Mesodermal cell (in vitro differentiated cells): ENCODE results near the gene PKP2.
A peak's percentile ranks its signal among the peaks of the same experiment; 100 is the strongest.

Source experiments
- H3K27ac ChIP-seq: 2 replicates; pipeline ENCODE4 v1.7.0; 2013; ENCODE audit warnings: mild to moderate bottlenecking, low read depth, low read length, moderate library complexity; ENCODE audit not compliant: severe bottlenecking
- H3K36me3 ChIP-seq: 2 replicates; pipeline ENCODE4 v1.7.1; 2013; ENCODE audit warnings: mild to moderate bottlenecking, low read length, moderate library complexity; ENCODE audit not compliant: control insufficient read depth, insufficient read depth
- H3K4me1 ChIP-seq: one replicate; pipeline ENCODE4 v1.7.1; 2013; ENCODE audit warnings: mild to moderate bottlenecking, low read length; ENCODE audit not compliant: insufficient read depth, control insufficient read depth, poor library complexity, severe bottlenecking
- H3K4me3 ChIP-seq: 2 replicates; pipeline ENCODE4 v1.7.0; 2013; ENCODE audit warnings: low read length, control low read depth, mild to moderate bottlenecking; ENCODE audit not compliant: insufficient read depth, poor library complexity, severe bottlenecking; ENCODE audit errors: extremely low read depth
- H3K9me3 ChIP-seq: 2 replicates; pipeline ENCODE4 v1.7.1; 2013; ENCODE audit warnings: mild to moderate bottlenecking, low read length, moderate library complexity; ENCODE audit not compliant: control insufficient read depth
- WGBS, 2 experiments: methylation state at CpG; one replicate each; pipeline ENCODE4 v1.1.5; 2013; ENCODE audit warnings: missing lambda C conversion rate in 2 of 2; ENCODE audit not compliant: insufficient coverage in 2 of 2; 5-methylcytosine and 5-hydroxymethylcytosine counted together

Gene PKP2

DNA sequence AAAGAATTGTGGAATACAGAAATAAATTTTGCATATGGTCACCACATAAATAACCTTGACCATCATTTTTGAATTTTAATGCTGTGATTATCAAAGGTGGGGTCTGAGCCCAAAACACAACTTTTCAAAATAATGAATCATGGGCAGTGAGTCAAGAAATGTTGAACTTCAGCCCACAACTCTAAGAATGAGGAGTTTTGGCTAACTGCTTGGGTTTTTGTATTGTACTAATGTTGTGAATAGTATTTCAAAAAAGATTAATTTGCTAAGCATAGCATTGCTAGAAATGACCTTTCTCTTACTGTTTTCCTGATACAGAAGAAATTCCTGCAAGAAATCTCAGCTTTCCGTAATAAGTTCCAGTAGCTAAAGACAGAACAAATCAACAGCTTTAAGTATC lies 116.5 kb downstream of the PKP2 start:
- Histone ChIP-seq H3K4me3 (no peak overlapping the region), H3K9me3 (no peaks in the 10 kb centered on the region), H3K27ac (no peak overlapping the region), H3K36me3 (no peaks in the 10 kb centered on the region), H3K4me1 (no peaks in the 10 kb centered on the region)
- 100% methylated on average over 1 of the region's 1 CpG for WGBS, 2 experiments

DNA sequence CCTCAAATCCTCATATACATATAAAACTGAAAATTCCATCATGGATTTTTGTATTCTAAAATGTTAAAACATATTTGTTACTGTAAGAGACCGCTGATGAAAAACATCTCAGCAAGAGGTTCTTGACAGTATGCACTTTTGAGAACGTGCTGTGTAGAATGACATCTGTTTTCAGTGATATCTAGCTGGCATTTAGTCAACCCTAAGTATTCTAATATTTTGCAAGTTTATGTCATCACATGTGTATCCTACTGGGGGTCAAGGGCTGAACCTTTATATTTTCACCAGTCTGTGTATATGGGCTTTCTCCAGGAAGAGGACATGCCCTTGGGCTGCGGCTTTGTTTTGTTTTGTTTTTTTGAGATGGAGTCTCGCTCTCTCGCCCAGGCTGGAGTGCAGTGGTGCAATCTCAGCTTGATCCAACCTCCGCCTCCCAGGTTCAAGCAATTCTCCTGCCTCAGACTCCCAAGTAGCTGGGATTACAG lies 118.8 kb downstream of the PKP2 start:
- no peaks in the 10 kb centered on the region for H3K9me3 ChIP-seq
- H3K4me3 ChIP-seq = no peak overlapping the region
- 80 to 96% methylated on average over 4 of the region's 6 CpGs for WGBS, 2 experiments
- no peaks in the 10 kb centered on the region for H3K36me3 ChIP-seq
- no peaks in the 10 kb centered on the region for H3K4me1 ChIP-seq
- H3K27ac ChIP-seq = no peak overlapping the region

DNA sequence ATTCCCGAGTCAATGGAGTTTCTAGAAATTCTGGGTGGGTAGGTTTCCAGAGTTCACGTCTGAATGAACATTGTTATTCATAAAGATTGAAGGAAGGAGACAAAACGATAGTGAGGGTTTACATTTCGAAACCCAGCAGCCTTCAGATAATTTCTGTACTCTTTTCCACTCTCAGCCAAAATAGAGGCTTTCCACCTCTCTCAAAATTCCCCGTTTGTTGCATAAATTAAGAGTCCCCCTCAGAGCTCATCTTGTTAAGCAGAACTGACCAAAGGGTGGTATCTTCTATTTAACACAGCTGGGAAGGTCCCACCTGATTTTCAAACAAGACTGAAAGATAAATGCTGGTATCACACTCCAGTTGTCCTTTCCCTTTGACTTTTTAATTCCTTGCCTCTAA lies 119.4 kb downstream of the PKP2 start:
- H3K27ac ChIP-seq = no peak overlapping the region
- H3K9me3 ChIP-seq = no peaks in the 10 kb centered on the region
- H3K4me3 ChIP-seq = no peak overlapping the region
- no peaks in the 10 kb centered on the region for H3K36me3 ChIP-seq
- 89 to 90% methylated on average over 4 of the region's 5 CpGs for WGBS, 2 experiments
- H3K4me1 ChIP-seq = no peaks in the 10 kb centered on the region

DNA sequence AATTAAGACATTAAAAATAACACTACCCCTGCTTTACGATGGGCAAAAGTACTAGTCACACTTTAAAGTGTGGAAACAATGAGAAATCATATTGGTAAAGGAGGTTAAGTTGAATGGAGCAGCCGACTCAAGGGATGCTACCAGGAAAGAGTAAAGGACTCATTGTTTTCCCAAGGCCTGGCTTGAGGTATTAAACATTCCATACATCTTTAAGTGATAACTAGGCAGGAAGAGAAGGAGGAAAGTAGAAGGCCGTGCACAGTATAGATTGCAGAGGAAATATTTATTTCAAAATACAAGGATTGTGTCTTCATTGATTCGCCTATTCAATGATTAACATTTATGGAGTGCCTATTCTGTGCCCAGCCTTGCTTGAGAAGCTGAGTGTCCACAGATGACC lies 120.3 kb downstream of the PKP2 start:
- Histone ChIP-seq H3K27ac (no peak overlapping the region), H3K9me3 (no peaks in the 10 kb centered on the region), H3K4me1 (no peaks in the 10 kb centered on the region), H3K4me3 (no peak overlapping the region), H3K36me3 (no peaks in the 10 kb centered on the region)
- 83% methylated on average over 1 of the region's 4 CpGs; no CpG with 5 or more reads in 1 of the 2 experiments for WGBS, 2 experiments

DNA sequence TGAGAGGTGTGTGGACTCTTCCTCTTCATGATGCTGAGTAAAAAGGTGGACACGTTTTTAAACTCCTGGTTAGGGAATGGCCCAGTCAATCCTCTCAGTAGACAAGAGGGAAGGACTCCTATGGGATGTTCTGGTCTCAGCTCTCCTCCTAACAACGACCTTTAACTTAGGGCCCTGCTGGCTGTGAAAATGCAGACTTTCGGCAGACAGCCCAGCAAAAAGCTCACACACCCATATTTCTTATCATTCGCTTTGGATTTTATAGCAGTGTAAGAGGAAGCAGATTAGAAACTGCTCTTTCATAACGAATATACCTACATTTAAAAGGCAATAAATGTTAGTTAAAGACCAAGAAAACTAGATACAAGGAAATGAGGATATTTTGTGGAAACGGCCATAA lies 122.9 kb downstream of the PKP2 start:
- WGBS, 2 experiments = 100% methylated on average over 1 of the region's 6 CpGs
- no peaks in the 10 kb centered on the region for H3K4me1 ChIP-seq
- H3K36me3 ChIP-seq = no peaks in the 10 kb centered on the region
- no peaks in the 10 kb centered on the region for H3K9me3 ChIP-seq
- no peak overlapping the region for H3K4me3 ChIP-seq
- H3K27ac ChIP-seq = no peak overlapping the region

DNA sequence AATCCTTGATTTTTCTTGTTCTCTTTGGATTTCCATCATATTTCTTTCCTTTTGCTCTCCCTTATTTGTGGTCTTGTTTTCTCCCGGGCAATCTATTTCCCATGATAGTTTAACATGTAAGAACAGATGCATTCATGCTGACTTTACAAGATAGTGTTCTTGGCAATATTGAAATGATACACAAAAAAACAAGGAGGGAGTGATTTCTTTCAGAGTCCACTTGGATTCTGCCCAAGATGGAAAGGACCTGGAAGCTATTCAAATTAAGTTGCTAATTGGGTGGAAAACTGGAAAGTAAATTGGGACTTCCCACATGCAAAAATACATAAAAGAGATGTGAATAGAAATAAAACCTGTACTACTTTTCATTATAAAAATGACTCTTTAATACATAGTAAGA lies 126.4 kb downstream of the PKP2 start:
- no CpG with 5 or more reads among the region's 1 CpG for WGBS, 2 experiments
- H3K4me3 ChIP-seq = no peak overlapping the region
- H3K4me1 ChIP-seq = no peaks in the 10 kb centered on the region

DNA sequence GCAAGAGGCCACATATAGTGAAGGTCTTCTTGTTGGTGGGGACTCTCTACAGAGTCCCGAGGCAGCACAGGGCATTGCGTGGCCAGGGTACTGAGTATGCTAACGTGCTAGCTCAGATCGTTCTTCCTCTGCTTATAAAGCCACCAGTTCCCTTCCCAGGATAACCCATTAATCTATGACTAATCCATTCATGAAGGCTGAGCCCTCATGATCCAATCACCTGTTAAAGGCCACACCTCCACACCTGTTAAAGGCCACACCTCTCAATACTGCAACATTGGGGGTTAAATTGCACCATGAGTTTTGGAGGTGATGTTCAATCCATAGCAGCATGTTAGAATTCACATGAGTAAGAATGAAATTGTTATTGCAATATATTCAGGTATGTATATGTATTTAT lies 128.1 kb downstream of the PKP2 start:
- H3K27ac ChIP-seq = no peak overlapping the region
- 94% methylated on average over 4 of the region's 4 CpGs; no CpG with 5 or more reads in 1 of the 2 experiments for WGBS, 2 experiments
- H3K4me1 ChIP-seq = no peaks in the 10 kb centered on the region
- H3K9me3 ChIP-seq = no peaks in the 10 kb centered on the region
- no peaks in the 10 kb centered on the region for H3K36me3 ChIP-seq
- H3K4me3 ChIP-seq = no peak overlapping the region

More for the DNA sequence above, 126.4 kb downstream of the PKP2 start:
- Histone ChIP-seq H3K9me3 (no peaks in the 10 kb centered on the region), H3K36me3 (no peaks in the 10 kb centered on the region), H3K27ac (no peak overlapping the region)

DNA sequence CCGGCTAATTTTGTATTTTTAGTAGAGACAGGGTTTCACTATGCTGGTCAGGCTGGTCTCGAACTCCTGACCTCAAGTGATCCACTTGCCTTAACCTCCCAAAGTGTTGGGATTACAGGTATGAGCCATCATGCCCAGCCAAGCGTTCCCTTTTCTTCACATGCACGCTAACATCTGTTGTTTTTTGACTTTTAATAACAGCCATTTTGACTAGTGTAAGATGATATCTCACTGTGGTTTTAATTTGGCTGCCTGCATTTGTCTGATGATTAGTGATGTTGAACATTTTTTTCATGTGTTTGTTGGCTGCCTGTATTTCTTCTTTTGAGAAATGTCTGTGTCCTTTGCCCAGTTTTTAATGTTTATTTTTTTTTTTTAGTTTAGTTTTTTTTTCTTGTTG lies 130.7 kb downstream of the PKP2 start:
- Histone ChIP-seq H3K4me1 (no peaks in the 10 kb centered on the region), H3K4me3 (no peak overlapping the region), H3K9me3 (no peaks in the 10 kb centered on the region), H3K27ac (no peak overlapping the region), H3K36me3 (no peaks in the 10 kb centered on the region)
- WGBS, 2 experiments = 75 to 100% methylated on average over 1 to 2 of the region's 4 CpGs

DNA sequence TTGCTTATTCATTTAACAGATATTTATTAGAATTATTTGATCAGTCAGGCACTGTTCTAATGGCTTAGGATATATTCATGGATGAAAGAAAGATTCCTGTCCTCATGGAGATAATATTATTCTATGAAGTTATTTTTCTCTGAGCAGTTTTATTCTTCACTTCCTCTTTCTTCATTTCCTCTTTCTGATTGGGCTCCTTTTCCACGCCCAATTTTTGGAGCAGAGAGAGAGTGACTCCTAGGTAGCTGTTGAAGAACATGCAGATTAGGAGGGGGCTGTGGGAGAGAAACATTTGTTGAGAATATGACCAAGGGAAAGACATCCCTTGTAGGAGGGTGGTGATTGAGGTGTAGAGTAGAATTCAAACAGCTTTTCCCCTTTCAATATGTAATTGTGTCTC lies 134.9 kb downstream of the PKP2 start:
- WGBS, 2 experiments = no CpG with 5 or more reads among the region's 1 CpG

DNA sequence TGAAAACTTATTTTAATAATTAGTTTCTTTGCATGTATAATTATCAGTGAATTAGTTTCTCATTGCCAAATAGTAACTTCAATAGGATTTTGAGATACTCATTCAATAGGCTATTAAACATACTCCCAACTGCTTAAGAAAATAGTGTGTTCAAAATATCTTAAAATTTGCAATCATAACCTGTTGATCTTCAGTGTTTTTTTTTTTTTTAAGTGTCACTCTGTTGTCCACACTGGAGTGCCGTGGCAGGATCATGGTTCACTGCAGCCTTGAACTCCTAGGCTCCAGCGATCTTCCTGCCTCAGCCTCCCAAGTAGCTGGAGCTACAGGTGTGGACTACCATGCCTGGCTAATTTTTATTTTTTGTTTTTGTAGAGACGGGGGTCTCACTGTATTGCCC lies 139.4 kb downstream of the PKP2 start:
- H3K4me3 ChIP-seq = no peak overlapping the region
- no peaks in the 10 kb centered on the region for H3K9me3 ChIP-seq
- peaks cover 16% of the 10 kb centered on the region for H3K36me3 ChIP-seq
- peaks cover 19% of the 10 kb centered on the region for H3K4me1 ChIP-seq
- no peak overlapping the region for H3K27ac ChIP-seq
- 100% methylated on average over 1 to 2 of the region's 3 CpGs for WGBS, 2 experiments

More for the DNA sequence above, 134.9 kb downstream of the PKP2 start:
- no peaks in the 10 kb centered on the region for H3K9me3 ChIP-seq
- H3K4me3 ChIP-seq = no peak overlapping the region
- no peaks in the 10 kb centered on the region for H3K36me3 ChIP-seq
- no peak overlapping the region for H3K27ac ChIP-seq
- H3K4me1 ChIP-seq = peaks cover 7% of the 10 kb centered on the region

DNA sequence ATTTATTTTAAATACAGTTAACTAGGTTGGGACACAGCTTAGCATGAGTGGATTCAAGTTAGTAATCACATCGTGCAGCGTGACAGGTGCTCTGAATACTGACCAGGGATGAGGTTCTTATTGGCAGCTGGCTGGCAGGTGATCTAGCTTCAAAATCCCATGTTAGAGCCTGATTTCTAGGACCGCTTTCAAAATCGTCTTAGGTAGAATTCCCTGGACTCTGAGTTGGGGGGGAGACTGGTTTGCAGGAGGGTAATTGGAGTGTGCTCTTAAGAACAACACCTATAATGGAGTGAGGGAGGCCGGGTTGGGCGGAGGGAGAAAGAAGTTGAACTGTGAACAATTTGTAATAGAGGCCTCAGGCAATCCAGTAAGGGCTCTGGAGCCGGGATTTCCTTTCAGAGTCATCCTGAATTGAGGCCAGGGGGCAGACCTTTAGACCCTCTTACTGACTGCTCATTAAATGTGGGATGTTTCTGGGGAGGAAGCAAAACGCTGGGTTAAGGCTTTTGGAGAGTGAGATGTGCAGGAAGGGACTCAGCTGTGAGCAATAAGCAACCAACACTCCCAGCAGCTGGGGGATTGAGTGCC lies 140.0 kb downstream of the PKP2 start:
- H3K9me3 ChIP-seq = no peaks in the 10 kb centered on the region
- peaks cover 22% of the 10 kb centered on the region for H3K36me3 ChIP-seq
- 48 to 54% methylated on average over 5 to 6 of the region's 8 CpGs for WGBS, 2 experiments
- peak overlapping the region; percentile 91 for H3K4me3 ChIP-seq
- peak overlapping the region; percentile 94 for H3K27ac ChIP-seq
- H3K4me1 ChIP-seq = peaks cover 19% of the 10 kb centered on the region
